HEK293 (cell line): ENCODE results near the gene RRP1B.

Experiments
- CTCF ChIA-PET: fragments of 350-600 bp; formaldehyde crosslinking; extraction: SDS; loops from one replicate; lab custom pipeline; 2021; ENCODE audit warnings: antibody characterized with exemption; lab: Yijun Ruan, JAX
- POLR2A ChIA-PET: fragments of 300-600 bp; formaldehyde crosslinking; extraction: SDS; loops from one replicate; lab custom pipeline; 2020; ENCODE audit warnings: antibody characterized with exemption, inconsistent platforms; lab: Yijun Ruan, JAX
- H3K27ac ChIP-seq: fragments of 200-500 bp; sonication (Bioruptor generic); 2 replicates; pipeline ENCODE4 v1.5.1; 2014; ENCODE audit warnings: low read depth, low read length, control low read depth, inconsistent platforms; ENCODE audit errors: extremely low read depth
- H3K36me3 ChIP-seq, 2 experiments: fragments of 200-500 bp in 1 of 2; sonication (Bioruptor generic) in 1 of 2; 1 replicate in 1 of 2; 2 replicates in 1 of 2; pipeline ENCODE4 v1.5.1; 2014 to 2017; ENCODE audit warnings: inconsistent platforms in 2 of 2, low read length in 2 of 2; ENCODE audit not compliant: control insufficient read depth in 2 of 2, insufficient read depth in 1 of 2
- H3K4me1 ChIP-seq: fragments of 200-500 bp; sonication (Bioruptor generic); 2 replicates; pipeline ENCODE4 v1.5.1; 2014; ENCODE audit warnings: mild to moderate bottlenecking, low read length, inconsistent platforms; ENCODE audit not compliant: control insufficient read depth, insufficient read depth
- H3K4me3 ChIP-seq: 2 replicates; pipeline ENCODE4 v1.5.1; 2011; ENCODE audit warnings: low read depth, mild to moderate bottlenecking, control low read depth, low read length, moderate library complexity
- H3K9me3 ChIP-seq: fragments of 200-500 bp; sonication (Bioruptor generic); 2 replicates; pipeline ENCODE4 v1.5.1; 2014; ENCODE audit warnings: low read depth, low read length, inconsistent platforms; ENCODE audit not compliant: control insufficient read depth, insufficient read depth
- EGR2 ChIP-seq: fragments of 450-650 bp; formaldehyde crosslinking; IDR thresholded peaks from 2 replicates; pipeline ENCODE4 v1.5.1; 2016; ENCODE audit warnings: low read depth, missing biosample characterization, missing genetic modification characterization
- GFI1B ChIP-seq: fragments of 450-650 bp; formaldehyde crosslinking; IDR thresholded peaks from 2 replicates; pipeline ENCODE4 v1.5.1; 2016; ENCODE audit warnings: missing biosample characterization, missing genetic modification characterization
- GLI2 ChIP-seq: fragments of 450-650 bp; formaldehyde crosslinking; IDR thresholded peaks from 2 replicates; pipeline ENCODE4; 2017; ENCODE audit warnings: missing biosample characterization, missing genetic modification characterization, low read depth, borderline replicate concordance
- OSR2 ChIP-seq: fragments of 450-650 bp; formaldehyde crosslinking; IDR thresholded peaks from 2 replicates; pipeline ENCODE4 v1.5.1; 2016; ENCODE audit warnings: missing biosample characterization, missing genetic modification characterization
- SCRT1 ChIP-seq: fragments of 450-650 bp; formaldehyde crosslinking; IDR thresholded peaks from 2 replicates; pipeline ENCODE4 v1.5.1; 2016; ENCODE audit warnings: missing biosample characterization, missing genetic modification characterization, borderline replicate concordance
- ZBTB48 ChIP-seq: fragments of 450-650 bp; formaldehyde crosslinking; IDR thresholded peaks from 2 replicates; pipeline ENCODE4 v1.5.1; 2016; ENCODE audit warnings: missing biosample characterization, missing genetic modification characterization
- ZNF112 ChIP-seq: fragments of 450-650 bp; formaldehyde crosslinking; IDR thresholded peaks from 2 replicates; pipeline ENCODE4 v1.5.0; 2017; ENCODE audit warnings: missing biosample characterization, missing genetic modification characterization
- ZNF133 ChIP-seq: fragments of 450-650 bp; formaldehyde crosslinking; IDR thresholded peaks from 2 replicates; pipeline ENCODE4 v1.5.1; 2016; ENCODE audit warnings: missing biosample characterization, missing genetic modification characterization
- ZNF202 ChIP-seq: fragments of 450-650 bp; formaldehyde crosslinking; IDR thresholded peaks from 2 replicates; pipeline ENCODE4 v1.5.1; 2016; ENCODE audit warnings: missing biosample characterization, missing genetic modification characterization, borderline replicate concordance
- ZNF274 ChIP-seq, 2 experiments: fragments of 200-500 bp in 1 of 2; fragments of 450-650 bp in 1 of 2; sonication (Bioruptor generic) in 1 of 2; formaldehyde crosslinking in 1 of 2; IDR thresholded peaks; 2 replicates each; pipeline versions ENCODE4 v1.5.1 to v1.6.1; 2014 to 2016; ENCODE audit warnings: borderline replicate concordance in 1 of 2, inconsistent platforms in 1 of 2, low read length in 1 of 2, missing biosample characterization in 1 of 2, missing genetic modification characterization in 1 of 2
- ZNF426 ChIP-seq: fragments of 450-650 bp; formaldehyde crosslinking; IDR thresholded peaks from 2 replicates; pipeline ENCODE4 v1.5.1; 2017; ENCODE audit warnings: missing biosample characterization, missing genetic modification characterization, mild to moderate bottlenecking, inconsistent platforms, moderate library complexity
- ZNF433 ChIP-seq: fragments of 450-650 bp; formaldehyde crosslinking; IDR thresholded peaks from 2 replicates; pipeline ENCODE4 v1.5.1; 2016; ENCODE audit warnings: missing biosample characterization, missing genetic modification characterization, low read depth
- ZNF596 ChIP-seq: fragments of 450-650 bp; IDR thresholded peaks from 2 replicates; pipeline ENCODE4 v1.5.0; 2018; ENCODE audit warnings: missing biosample characterization, mild to moderate bottlenecking, missing genetic modification characterization, moderate library complexity
- ZNF677 ChIP-seq: fragments of 450-650 bp; IDR thresholded peaks from 2 replicates; pipeline ENCODE4 v1.5.0; 2018; ENCODE audit warnings: missing biosample characterization, mild to moderate bottlenecking, missing genetic modification characterization, moderate library complexity
- ZNF76 ChIP-seq: fragments of 450-650 bp; formaldehyde crosslinking; IDR thresholded peaks from 2 replicates; pipeline ENCODE4; 2016; ENCODE audit warnings: low read depth, missing biosample characterization, missing genetic modification characterization, borderline replicate concordance
- ZSCAN30 ChIP-seq: fragments of 450-650 bp; IDR thresholded peaks from 2 replicates; pipeline ENCODE4 v1.5.1; 2018; ENCODE audit warnings: missing biosample characterization, mild to moderate bottlenecking, missing genetic modification characterization, moderate library complexity
- TF ChIP-seq, protein P1 (sequence below): fragments of 450-650 bp; formaldehyde crosslinking; IDR thresholded peaks from 2 replicates; pipeline ENCODE4 v1.5.1; 2016; ENCODE audit warnings: missing biosample characterization, missing genetic modification characterization
- TF ChIP-seq, protein P2 (sequence below): fragments of 450-650 bp; formaldehyde crosslinking; IDR thresholded peaks from 2 replicates; pipeline ENCODE4 v1.5.1; 2016; ENCODE audit warnings: missing biosample characterization, missing genetic modification characterization
- TF ChIP-seq, protein P3 (sequence below): fragments of 450-650 bp; IDR thresholded peaks from 2 replicates; pipeline ENCODE4 v1.5.1; 2018; ENCODE audit warnings: missing biosample characterization, missing genetic modification characterization
- TF ChIP-seq, protein P4 (sequence below): fragments of 450-650 bp; formaldehyde crosslinking; IDR thresholded peaks from 2 replicates; pipeline ENCODE4 v1.5.1; 2016; ENCODE audit warnings: missing biosample characterization, missing genetic modification characterization

Gene RRP1B

DNA sequence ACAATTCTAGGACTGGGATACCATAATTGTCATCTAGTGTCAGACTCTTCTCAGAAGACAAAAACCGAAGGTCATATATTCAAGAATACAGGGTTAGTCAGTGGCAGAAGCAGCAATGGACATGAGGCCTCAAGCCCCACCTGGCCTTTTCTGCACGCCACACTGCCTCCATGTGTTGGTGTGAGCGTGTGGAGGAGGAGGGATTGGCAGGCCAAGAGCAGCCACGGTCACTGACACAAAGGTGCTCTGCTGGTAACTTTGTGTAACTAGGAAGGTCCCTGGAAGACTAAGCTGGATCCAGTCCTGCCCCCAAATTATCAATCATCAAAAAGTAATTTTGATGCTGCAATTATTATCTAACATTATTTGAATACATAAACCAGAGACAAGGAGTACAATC lies 35.0 kb upstream of the RRP1B start (continued):
- TF ChIP-seq ZNF596 (tag by site-specific recombination) (no peak), ZNF677 (tag by site-specific recombination) (no peak), ZBTB48 (tag by site-specific recombination) (no peak)

DNA sequence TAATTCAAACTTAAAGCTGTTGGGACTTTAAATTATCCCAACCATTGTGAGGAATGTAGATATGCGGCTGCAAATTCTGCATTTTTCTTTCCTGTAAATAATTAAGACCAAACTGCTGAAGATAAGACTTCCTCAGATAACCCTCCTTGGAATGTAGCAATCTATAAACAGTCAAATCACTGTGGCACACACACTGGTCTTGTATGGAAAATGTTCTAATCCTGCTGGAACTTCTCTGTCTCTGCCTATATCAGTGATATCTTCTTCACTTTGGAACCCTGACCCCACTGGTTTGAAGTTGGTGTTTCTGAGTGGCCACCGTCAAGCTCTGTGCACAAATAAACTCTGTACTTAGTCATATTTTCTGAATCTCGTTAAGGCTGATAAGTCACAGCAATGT lies 33.0 kb upstream of the RRP1B start:
- H3K4me1 ChIP-seq, result no peaks in the 10 kb centered on the region
- ChIA-PET CTCF (interaction anchor here (0.7 kb wide), 1 partner anchor 25 kb away, joined by 3 read pairs; no protein-coding TSS in a partner anchor), POLR2A (no interaction called here)
- TF ChIP-seq ZNF112 (tag by site-specific recombination) (no peak), ZNF274 (IDR thresholded peaks at IDR 0.05; ENCODE audit: low read length) (no peak), ZNF274 (tag by site-specific recombination; IDR thresholded peaks at IDR 0.05; ENCODE audit: borderline replicate concordance) (no peak), OSR2 (no peak), SCRT1 (tag by site-specific recombination) (no peak), ZNF133 (tag by site-specific recombination) (no peak), GLI2 (tag by site-specific recombination) (no peak), EGR2 (tag by site-specific recombination) (no peak), ZNF202 (tag by site-specific recombination) (no peak), ZSCAN30 (tag by site-specific recombination) (no peak), ZNF433 (no peak), GFI1B (no peak)
- TF ChIP-seq, protein P1, sequence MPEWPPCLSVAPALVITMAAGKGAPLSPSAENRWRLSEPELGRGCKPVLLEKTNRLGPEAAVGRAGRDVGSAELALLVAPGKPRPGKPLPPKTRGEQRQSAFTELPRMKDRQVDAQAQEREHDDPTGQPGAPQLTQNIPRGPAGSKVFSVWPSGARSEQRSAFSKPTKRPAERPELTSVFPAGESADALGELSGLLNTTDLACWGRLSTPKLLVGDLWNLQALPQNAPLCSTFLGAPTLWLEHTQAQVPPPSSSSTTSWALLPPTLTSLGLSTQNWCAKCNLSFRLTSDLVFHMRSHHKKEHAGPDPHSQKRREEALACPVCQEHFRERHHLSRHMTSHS (tag by site-specific recombination), result no peak
- TF ChIP-seq, protein P2, sequence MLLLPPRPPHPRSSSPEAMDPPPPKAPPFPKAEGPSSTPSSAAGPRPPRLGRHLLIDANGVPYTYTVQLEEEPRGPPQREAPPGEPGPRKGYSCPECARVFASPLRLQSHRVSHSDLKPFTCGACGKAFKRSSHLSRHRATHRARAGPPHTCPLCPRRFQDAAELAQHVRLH (tag by site-specific recombination), result no peak
- TF ChIP-seq, protein P3, sequence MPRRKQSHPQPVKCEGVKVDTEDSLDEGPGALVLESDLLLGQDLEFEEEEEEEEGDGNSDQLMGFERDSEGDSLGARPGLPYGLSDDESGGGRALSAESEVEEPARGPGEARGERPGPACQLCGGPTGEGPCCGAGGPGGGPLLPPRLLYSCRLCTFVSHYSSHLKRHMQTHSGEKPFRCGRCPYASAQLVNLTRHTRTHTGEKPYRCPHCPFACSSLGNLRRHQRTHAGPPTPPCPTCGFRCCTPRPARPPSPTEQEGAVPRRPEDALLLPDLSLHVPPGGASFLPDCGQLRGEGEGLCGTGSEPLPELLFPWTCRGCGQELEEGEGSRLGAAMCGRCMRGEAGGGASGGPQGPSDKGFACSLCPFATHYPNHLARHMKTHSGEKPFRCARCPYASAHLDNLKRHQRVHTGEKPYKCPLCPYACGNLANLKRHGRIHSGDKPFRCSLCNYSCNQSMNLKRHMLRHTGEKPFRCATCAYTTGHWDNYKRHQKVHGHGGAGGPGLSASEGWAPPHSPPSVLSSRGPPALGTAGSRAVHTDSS (tag by site-specific recombination), result no peak
- TF ChIP-seq, protein P4, sequence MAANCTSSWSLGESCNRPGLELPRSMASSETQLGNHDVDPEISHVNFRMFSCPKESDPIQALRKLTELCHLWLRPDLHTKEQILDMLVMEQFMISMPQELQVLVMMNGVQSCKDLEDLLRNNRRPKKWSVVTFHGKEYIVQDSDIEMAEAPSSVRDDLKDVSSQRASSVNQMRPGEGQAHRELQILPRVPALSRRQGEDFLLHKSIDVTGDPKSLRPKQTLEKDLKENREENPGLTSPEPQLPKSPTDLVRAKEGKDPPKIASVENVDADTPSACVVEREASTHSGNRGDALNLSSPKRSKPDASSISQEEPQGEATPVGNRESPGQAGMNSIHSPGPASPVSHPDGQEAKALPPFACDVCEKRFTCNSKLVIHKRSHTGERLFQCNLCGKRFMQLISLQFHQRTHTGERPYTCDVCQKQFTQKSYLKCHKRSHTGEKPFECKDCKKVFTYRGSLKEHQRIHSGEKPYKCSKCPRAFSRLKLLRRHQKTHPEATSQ (tag by site-specific recombination), result no peak
- no peak overlapping the region for H3K27ac ChIP-seq
- no peak overlapping the region for H3K4me3 ChIP-seq
- H3K36me3 ChIP-seq, result peaks cover 0 to 9% of the 10 kb centered on the region in 2 experiments; a peak in 1 of 3 replicates
- H3K9me3 ChIP-seq, result no peaks in the 10 kb centered on the region

DNA sequence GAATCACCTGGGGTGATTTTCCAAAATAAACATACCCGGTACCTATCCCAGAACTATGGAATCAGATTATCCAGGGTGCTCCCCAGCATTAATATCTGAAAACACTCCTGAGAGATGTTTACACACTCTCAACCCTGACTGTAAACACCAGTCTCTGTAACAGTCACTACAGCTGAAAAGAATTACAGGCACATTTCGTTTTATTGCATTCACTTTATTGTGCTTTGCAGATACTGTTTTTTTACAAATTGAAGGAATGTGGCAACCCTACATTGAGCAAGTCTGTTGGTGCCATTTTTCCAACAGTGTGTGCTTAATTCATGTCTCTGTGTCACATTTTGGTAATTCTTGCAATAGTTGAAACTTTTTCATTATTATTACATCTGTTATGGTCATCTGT lies 31.8 kb upstream of the RRP1B start:
- POLR2A ChIA-PET, result no interaction called here
- H3K9me3 ChIP-seq, result no peaks in the 10 kb centered on the region
- H3K4me1 ChIP-seq, result no peaks in the 10 kb centered on the region
- no peak overlapping the region for H3K27ac ChIP-seq
- peak; percentile 6; the same call in 1 of the 2 replicates for TF ChIP-seq ZNF426 (tag by site-specific recombination)
- TF ChIP-seq ZNF76 (tag by site-specific recombination), result no peak
- TF ChIP-seq, all 188 proteins: peak for 1
- Histone ChIP-seq H3K36me3 (peaks cover 0 to 9% of the 10 kb centered on the region in 2 experiments; a peak in 2 of 3 replicates), H3K4me3 (no peak overlapping the region)
- CTCF ChIA-PET, result interaction anchor here (0.7 to 1.0 kb wide), 2 partner anchors 16 to 27 kb away, joined by 3 to 5 read pairs; no protein-coding TSS in a partner anchor
